ENCODE data around the gene CADPS2. TPM values are rescaled to one million over a fixed set of nuclear protein-coding genes. Genes with fewer than 3 reads are reported as not detected.

The CADPS2 gene
- total and polyA plus RNA-seq, 4 donors, result 16.0 to 76.7 (median 27.7) TPM

DNA sequence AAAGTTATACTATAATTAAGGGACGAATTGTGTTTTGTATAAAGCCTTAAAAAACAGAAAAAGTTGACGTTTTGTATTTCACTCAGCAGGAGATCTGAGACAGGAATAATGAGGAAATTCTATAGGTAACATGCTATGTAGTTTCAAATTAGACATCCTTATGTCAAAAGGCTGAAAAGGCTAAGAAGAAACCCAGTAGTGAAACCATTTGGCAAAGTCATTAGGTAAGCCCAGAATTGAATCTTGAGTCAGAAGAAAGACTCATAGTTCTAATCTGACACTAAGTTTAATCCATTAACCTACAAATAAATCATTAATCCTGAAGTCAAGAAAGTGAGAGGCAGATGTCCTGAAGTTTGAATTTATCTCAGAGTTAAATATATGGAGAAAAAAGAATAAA, 266.6 kb downstream of the CADPS2 start:
- peaks cover 0 to 21% (median 0%) of the 10 kb centered on the region in 5 donors for H3K4me1 ChIP-seq (ENCODE audit: control insufficient read depth in 5 of 5, insufficient read depth in 5 of 5, low read length in 5 of 5)
- no peak for ATAC-seq (ENCODE audit: insufficient read depth, low FRiP score)
- 74 to 79% methylated on average over 2 of the region's 2 CpGs for WGBS, 2 donors
- TF ChIP-seq CTCF (IDR thresholded peaks at IDR 0.05; ENCODE audit: control extremely low read depth, extremely low read depth), result no peak
- no peaks in the 10 kb centered on the region for H3K27me3 ChIP-seq (ENCODE audit: control insufficient read depth in 3 of 3, insufficient read depth in 3 of 3, low read length in 2 of 3)
- no peaks in the 10 kb centered on the region for H3K9me3 ChIP-seq (ENCODE audit: control insufficient read depth in 4 of 4, insufficient read depth in 3 of 4, low read length in 3 of 4)
- DNase-seq, result no peak
- no peaks in the 10 kb centered on the region for H3K36me3 ChIP-seq (ENCODE audit: control insufficient read depth in 4 of 4, insufficient read depth in 4 of 4, low read length in 4 of 4)
- no peak overlapping the region for H3K27ac ChIP-seq (ENCODE audit: low read depth in 1 of 2, low read length in 1 of 2)
- no peak overlapping the region for H3K4me3 ChIP-seq
- H3K9ac ChIP-seq (ENCODE audit: insufficient read depth in 1 of 2, low read length in 2 of 2), result no peak overlapping the region

GRCh38 chr7:122618585-122619189, 267.6 kb downstream of the CADPS2 start:
- H3K9ac ChIP-seq (ENCODE audit: insufficient read depth in 1 of 2, low read length in 2 of 2), result no peak overlapping the region
- no peak for ATAC-seq (ENCODE audit: insufficient read depth, low FRiP score)
- WGBS, 2 donors, result 89% methylated on average over 2 of the region's 2 CpGs

DNA sequence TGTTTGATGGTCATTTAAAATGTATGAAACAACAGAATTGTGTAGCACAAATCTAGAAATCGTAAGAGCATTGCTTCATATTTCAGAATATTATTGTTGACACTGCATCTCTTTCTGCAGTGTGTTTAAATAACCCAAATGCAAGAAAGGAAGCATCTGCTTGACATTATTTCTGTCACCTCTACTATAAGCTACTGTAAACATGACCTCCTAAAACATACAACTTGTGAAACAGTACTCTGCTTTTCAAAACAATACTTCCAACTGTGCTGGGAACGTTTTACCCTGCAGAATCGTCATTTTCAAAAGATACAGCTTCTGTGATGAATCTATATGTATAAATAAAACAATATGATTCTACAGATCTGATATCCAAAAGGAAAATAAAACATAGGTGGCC, 269.3 kb downstream of the CADPS2 start:
- H3K27me3 ChIP-seq (ENCODE audit: control insufficient read depth in 3 of 3, insufficient read depth in 3 of 3, low read length in 2 of 3), result no peaks in the 10 kb centered on the region
- peaks cover 0 to 2% (median 0%) of the 10 kb centered on the region in 4 donors for H3K36me3 ChIP-seq (ENCODE audit: control insufficient read depth in 4 of 4, insufficient read depth in 4 of 4, low read length in 4 of 4)
- H3K4me1 ChIP-seq (ENCODE audit: control insufficient read depth in 5 of 5, insufficient read depth in 5 of 5, low read length in 5 of 5), result peaks cover 0 to 25% (median 0%) of the 10 kb centered on the region in 5 donors
- no peak overlapping the region for H3K27ac ChIP-seq (ENCODE audit: low read depth in 1 of 2, low read length in 1 of 2)
- no peak overlapping the region for H3K9ac ChIP-seq (ENCODE audit: insufficient read depth in 1 of 2, low read length in 2 of 2)
- TF ChIP-seq CTCF (IDR thresholded peaks at IDR 0.05; ENCODE audit: control extremely low read depth, extremely low read depth), result no peak
- DNase-seq (peak in 2 of 3 donors; percentile 69 to 88), ATAC-seq (ENCODE audit: insufficient read depth, low FRiP score) (no peak)
- H3K9me3 ChIP-seq (ENCODE audit: control insufficient read depth in 4 of 4, insufficient read depth in 3 of 4, low read length in 3 of 4), result no peaks in the 10 kb centered on the region
- 48 to 65% methylated on average over 3 of the region's 3 CpGs for WGBS, 2 donors
- H3K4me3 ChIP-seq, result no peak overlapping the region

More at GRCh38 chr7:122618585-122619189, 267.6 kb downstream of the CADPS2 start:
- Histone ChIP-seq H3K4me3 (no peak overlapping the region), H3K27me3 (ENCODE audit: control insufficient read depth in 3 of 3, insufficient read depth in 3 of 3, low read length in 2 of 3) (no peaks in the 10 kb centered on the region), H3K27ac (ENCODE audit: low read depth in 1 of 2, low read length in 1 of 2) (no peak overlapping the region), H3K36me3 (ENCODE audit: control insufficient read depth in 4 of 4, insufficient read depth in 4 of 4, low read length in 4 of 4) (peaks cover 0 to 2% (median 0%) of the 10 kb centered on the region in 4 donors), H3K9me3 (ENCODE audit: control insufficient read depth in 4 of 4, insufficient read depth in 3 of 4, low read length in 3 of 4) (no peaks in the 10 kb centered on the region), H3K4me1 (ENCODE audit: control insufficient read depth in 5 of 5, insufficient read depth in 5 of 5, low read length in 5 of 5) (peaks cover 0 to 25% (median 0%) of the 10 kb centered on the region in 5 donors)
- TF ChIP-seq CTCF (IDR thresholded peaks at IDR 0.05; ENCODE audit: control extremely low read depth, extremely low read depth), result no peak
- peak in 1 of 3 donors; percentile 11 for DNase-seq

All from lung (tissue), 12 donors.